Coronary artery (tissue), 2 donors: ENCODE measurements around the gene SMIM5.

Experiments
- DNase-seq: peaks from one replicate; pipeline ENCODE4 v3.0.0-alpha.2; 2017; ENCODE audit warnings: low spot score
- H3K27ac ChIP-seq, 2 donors: fragments of 200-600 bp; sonication (generic); one replicate each; pipeline ENCODE4 v1.5.1; 2016 to 2019
- H3K4me3 ChIP-seq: fragments of 200-600 bp; sonication (generic); 2 replicates; pipeline ENCODE4 v1.5.1; 2016; ENCODE audit warnings: mild to moderate bottlenecking, moderate library complexity
- TF ChIP-seq, protein P1 (sequence below): fragments of 200-600 bp; sonication (generic); IDR thresholded peaks from one replicate; pipeline ENCODE4 v1.5.1; 2019; ENCODE audit warnings: antibody characterized with exemption

SMIM5 gene

DNA sequence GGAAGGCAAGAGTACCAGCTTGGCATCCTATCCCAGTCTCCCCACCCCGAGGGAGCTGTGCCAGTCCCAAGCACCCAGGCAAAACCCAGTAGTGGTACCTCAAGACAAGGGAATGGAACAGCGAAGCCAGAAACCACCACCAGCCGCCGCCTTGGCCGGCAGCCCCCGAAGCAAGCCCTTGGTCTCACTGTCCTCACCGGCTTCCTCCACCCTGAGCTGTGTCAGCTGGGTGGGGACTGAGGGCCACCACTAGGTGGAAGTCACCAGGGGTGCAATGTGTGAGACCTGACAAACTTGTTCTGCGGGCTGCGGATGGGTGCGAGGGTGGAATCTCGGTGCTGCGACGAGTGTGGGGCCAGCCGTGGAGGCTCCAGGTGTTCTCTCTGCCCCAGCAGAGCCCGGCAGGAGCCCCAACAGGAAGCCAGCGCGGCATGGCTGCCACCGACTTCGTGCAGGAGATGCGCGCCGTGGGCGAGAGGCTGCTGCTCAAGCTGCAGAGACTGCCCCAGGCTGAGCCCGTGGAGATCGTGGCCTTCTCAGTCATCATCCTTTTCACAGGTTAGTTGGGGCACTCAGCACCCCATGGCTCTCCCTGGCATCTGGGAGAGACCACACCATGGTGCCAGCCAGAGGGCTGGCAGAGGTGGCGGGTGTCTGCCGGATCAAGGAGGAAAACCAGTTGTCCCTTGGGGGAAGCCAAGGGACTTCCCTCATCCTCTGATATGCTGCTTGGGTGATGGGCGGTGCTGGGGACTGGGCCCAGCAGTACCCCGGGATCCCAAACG lies 6.7 kb downstream of the SMIM5 start:
- DNase-seq: peak; percentile 55

DNA sequence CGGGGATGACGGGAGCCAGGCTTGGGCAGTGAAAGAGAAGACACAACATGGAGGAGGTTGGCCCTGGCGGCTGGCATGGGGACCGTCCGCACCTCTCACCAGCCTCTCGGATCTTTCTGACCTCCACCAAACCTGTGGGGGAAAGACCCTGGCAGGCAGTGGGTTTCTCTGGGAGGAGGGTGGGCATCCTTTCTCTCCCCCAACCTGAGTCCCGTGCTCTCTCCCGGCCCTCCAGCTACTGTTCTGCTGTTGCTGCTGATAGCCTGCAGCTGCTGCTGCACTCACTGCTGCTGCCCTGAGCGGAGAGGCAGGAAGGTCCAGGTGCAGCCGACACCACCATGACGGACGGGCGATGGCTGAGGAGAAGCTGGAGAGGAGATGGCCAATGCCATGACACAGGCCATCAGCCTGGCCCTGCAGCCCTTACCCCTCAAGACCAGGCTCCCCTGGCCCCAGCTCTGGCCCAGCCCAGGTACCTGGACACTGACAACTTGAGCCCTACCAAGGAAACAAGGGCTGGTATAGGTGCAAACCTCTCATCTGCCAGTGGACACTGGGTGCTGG lies 7.4 kb downstream of the SMIM5 start:
- Histone ChIP-seq H3K27ac (no peak overlapping the region), H3K4me3 (no peak overlapping the region)
- peak; percentile 64 for DNase-seq
- TF ChIP-seq, protein P1, sequence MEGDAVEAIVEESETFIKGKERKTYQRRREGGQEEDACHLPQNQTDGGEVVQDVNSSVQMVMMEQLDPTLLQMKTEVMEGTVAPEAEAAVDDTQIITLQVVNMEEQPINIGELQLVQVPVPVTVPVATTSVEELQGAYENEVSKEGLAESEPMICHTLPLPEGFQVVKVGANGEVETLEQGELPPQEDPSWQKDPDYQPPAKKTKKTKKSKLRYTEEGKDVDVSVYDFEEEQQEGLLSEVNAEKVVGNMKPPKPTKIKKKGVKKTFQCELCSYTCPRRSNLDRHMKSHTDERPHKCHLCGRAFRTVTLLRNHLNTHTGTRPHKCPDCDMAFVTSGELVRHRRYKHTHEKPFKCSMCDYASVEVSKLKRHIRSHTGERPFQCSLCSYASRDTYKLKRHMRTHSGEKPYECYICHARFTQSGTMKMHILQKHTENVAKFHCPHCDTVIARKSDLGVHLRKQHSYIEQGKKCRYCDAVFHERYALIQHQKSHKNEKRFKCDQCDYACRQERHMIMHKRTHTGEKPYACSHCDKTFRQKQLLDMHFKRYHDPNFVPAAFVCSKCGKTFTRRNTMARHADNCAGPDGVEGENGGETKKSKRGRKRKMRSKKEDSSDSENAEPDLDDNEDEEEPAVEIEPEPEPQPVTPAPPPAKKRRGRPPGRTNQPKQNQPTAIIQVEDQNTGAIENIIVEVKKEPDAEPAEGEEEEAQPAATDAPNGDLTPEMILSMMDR: no peak

More for the DNA sequence above, 6.7 kb downstream of the SMIM5 start:
- no peak overlapping the region for H3K4me3 ChIP-seq
- TF ChIP-seq, protein P1: no peak
- H3K27ac ChIP-seq: no peak overlapping the region

DNA sequence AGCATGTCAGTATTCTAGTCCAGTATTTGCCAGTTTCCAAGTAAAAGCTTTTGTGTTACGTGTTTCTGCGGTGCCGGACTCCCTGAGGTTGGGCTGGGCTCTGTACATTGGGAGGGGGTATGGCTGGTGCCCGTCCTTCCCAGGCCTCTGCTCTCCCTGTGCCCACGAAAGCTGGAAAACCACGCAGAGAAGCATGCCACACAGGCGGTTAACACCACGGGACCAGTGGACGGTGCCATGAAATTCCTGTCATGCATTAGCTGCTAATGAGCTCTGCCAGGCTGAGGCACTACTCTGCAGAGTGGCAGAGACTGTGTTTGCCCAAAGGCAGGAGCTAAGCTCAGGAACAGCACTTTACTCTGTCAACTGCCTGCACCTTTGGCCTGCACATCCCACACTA lies 8.1 kb downstream of the SMIM5 start:
- Histone ChIP-seq H3K4me3 (no peak overlapping the region), H3K27ac (no peak overlapping the region)
- peak; percentile 68 for DNase-seq
- TF ChIP-seq, protein P1: no peak

DNA sequence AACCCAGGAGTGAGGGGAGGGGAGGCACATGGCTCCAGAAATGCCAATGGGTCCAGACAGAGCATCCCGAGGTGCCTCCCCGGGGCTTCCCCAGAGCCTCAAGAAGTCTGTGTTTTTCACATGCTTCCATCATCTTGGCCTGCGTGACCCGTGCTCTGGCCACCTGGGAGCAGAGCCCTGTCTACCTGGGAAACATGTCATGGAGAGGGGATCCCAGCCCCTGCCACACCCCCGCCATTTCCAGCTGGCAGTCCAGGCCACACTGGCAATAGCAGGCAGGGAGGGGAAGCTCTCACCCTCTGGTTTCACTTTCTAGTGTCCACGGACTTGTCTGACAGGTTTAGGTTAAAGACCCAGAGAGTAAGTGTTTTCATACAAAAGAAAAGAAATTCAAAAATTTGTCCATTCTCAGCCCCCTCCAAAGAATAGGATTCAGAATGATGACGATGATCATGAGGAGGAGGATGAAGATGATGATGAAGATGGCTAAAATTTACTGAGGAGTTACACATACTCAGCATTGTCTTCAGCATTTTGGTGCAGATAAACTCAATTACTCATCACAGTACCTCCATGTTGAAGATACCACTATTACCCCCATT lies 9.0 kb downstream of the SMIM5 start:
- DNase-seq: peak; percentile 67
- Histone ChIP-seq H3K27ac (no peak overlapping the region), H3K4me3 (no peak overlapping the region)

DNA sequence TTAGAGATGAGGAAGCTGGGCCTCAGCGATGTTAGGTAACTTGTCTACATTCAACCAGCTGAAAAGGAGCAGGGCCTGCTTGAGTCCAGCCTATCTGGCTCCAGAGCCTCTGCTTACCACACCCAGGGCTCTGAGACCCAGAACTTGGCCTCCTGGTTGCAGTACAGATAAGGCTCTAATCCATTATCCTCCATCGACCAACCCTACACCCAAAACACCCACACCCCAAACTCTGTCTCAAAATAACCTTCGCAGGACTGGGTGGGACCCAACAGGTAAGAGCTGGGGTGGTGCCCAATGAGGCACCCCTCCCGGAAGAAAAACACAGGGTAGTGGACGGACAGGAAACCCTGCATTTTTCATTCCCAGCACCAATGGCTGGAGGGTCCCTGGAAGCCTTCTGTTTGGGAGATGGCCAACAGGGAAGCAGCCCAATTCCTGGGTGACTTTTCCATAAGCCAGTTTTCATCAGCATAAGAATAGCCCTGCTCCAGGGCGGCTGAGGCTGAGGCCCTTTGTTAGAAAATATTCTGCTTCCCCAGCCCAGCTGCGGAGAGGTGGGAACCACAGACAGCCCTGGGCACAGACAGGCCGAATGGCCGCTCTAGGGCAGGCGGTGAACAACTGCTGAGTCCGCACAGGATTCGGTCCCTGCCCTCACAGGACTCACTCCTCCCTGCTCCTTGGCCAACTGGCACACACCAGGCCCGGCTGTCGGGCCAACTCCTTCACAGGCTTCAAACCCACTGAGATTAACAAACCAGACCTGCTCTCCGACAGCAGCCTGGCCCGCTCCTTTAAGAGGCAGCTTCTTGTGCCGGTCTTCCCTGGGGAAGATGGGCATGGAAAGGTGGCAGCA lies 9.8 kb downstream of the SMIM5 start:
- Histone ChIP-seq H3K27ac (no peak overlapping the region), H3K4me3 (no peak overlapping the region)
- DNase-seq: no peak
- TF ChIP-seq, protein P1: no peak

More for the DNA sequence above, 9.0 kb downstream of the SMIM5 start:
- TF ChIP-seq, protein P1: no peak

DNA sequence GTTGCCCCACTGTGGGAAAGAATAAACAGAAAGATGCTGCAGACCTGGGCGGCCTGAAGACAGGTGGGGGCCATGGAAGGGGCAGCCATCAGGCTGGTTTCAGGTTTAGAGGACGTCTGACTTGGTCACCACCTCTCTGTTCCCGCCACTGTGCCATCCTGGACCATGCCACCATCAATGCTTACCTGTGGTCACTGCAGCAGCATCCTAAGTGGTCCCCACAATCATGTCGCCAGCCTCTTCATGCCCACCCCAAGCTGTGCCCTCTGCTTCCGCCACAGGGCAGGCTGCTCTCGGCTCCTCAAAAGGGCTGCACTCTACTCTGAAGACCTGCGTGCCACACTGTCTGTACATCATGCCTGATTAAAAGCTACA lies 10.4 kb downstream of the SMIM5 start:
- no peak for DNase-seq
- TF ChIP-seq, protein P1: no peak
- Histone ChIP-seq H3K27ac (no peak overlapping the region), H3K4me3 (no peak overlapping the region)
